Skin of body (tissue), 2 donors: ENCODE data around the gene BRD9. TPM values are rescaled to one million over a fixed set of nuclear protein-coding genes. Genes with fewer than 3 reads are reported as not detected.
"Not testable (repeated sequence)": the region's sequence is repeated elsewhere in the genome, so short reads cannot be mapped to it uniquely, and the experiment has no call there.

Experiments
- DNase-seq: peaks from one replicate; lab custom pipeline; 2025; lab: John Stamatoyannopoulos, UW
- total RNA-seq: library from RNA; depleted of rRNA; stranded (reverse); fragments of >200 nt; gene quantifications from one replicate; pipeline ENCODE4 v1.2.3, GENCODE V29; 2014

BRD9 gene
- total RNA-seq, 1 donor from 2014 or later = 33.9 TPM

DNA sequence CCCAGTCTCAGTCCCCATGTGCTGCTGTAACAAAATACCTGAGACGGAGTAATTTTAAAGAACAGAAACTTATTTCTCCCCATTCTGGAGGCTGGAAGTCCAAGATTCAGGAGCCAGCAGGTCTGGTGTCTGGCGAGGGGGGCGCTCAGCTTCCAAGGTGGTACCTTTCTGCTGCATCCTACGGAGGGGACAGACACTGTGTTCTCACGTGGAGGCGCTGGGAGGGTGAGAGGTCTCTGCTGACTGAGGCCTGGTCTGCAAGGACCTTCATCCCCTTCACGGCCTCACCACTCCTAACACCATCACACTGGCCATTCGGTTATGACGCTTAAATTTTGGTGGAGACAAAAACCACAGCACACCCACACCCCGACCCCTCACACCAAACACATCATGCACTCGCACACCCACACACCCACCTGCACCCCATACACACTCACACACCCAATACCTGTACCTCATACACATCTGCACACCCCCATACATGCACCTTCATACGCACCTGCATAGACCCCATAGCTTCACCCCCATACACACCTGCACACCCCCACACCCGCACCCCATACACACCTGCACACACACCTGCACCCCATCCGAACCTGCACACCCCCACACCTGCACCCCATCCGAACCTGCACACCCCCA lies 32.0 kb downstream of the BRD9 start:
- no peak for DNase-seq

DNA sequence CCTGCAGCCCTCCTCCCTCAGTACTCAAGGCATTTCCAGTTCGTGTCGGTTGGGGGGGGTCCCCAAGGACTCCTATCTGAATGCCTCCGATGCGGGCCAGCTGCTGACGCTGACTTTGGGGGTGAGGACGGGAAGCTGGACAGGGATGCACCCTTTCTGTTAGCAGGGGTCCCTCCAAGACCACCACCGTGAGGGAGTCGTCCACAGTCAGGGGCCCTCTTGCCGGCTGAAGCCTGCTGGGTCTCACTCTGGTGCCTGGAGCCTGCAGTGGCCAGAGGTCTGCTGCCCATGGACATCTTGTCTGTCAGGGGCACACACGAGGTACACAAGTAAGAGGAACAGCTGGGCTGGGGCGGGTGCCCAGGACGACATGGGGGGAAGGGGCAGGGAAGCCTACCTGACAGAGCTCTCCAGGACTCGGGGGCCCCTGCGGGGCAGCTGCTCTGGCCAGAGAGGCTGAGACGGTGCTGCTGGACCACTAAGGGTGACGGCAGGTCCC lies 32.8 kb downstream of the BRD9 start:
- DNase-seq = no peak

DNA sequence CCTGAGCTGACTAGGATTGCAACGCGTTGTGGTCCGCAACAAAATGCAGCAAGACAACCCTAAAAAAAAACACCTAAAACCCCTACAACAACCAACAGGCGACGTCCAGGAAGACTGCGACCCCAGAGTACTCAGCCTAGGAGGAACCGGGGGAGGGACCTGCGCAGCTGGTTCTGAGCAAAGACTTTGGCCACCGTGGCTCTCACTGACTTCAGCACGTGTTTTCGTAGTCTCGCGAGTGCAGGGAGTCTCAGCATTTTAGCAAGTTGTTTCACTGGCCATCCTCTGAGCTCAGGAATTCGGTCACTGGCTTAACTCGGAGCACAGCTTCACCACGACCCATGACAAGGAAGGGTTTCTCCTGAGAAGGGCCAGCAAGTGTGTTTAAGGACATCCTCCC lies 33.2 kb downstream of the BRD9 start:
- no peak for DNase-seq

- DNase-seq = no peak
These were observed 33.9 kb downstream of the BRD9 start for GRCh38 chr5:858726-859125.

GRCh38 chr5:856531-857425 lies 35.8 kb downstream of the BRD9 start:
- no peak for DNase-seq

GRCh38 chr5:855771-856530 lies 36.6 kb downstream of the BRD9 start:
- DNase-seq = no peak

GRCh38 chr5:854966-855743 lies 37.4 kb downstream of the BRD9 start:
- DNase-seq = no peak

- DNase-seq = no peak
These were observed 38.4 kb downstream of the BRD9 start for GRCh38 chr5:854217-854616.

DNA sequence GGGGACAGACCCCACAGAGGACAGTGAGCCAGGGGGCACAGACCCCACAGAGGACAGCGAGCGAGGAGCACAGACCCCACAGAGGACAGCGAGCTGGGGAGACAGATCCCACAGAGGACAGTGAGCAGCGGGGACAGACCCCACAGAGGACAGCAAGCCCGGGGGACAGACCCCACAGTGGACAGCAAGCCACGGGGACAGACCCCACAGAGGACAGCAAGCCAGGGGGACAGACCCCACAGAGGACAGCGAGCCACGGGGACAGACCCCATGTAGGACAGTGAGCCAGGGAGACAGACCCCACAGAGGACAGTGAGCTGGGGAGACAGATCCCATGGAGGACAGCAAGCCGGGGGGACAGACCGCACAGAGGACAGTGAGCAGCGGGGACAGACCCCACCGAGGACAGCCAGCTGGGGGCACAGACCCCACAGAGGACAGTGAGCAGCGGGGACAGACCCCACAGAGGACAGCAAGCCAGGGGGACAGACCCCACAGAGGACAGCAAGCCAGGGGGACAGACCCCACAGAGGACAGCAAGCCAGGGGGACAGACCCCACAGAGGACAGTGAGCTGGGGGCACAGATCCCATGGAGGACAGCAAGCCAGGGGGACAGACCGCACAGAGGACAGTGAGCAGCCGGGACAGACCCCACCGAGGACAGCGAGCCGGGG lies 39.0 kb downstream of the BRD9 start:
- not testable (repeated sequence) for DNase-seq

DNA sequence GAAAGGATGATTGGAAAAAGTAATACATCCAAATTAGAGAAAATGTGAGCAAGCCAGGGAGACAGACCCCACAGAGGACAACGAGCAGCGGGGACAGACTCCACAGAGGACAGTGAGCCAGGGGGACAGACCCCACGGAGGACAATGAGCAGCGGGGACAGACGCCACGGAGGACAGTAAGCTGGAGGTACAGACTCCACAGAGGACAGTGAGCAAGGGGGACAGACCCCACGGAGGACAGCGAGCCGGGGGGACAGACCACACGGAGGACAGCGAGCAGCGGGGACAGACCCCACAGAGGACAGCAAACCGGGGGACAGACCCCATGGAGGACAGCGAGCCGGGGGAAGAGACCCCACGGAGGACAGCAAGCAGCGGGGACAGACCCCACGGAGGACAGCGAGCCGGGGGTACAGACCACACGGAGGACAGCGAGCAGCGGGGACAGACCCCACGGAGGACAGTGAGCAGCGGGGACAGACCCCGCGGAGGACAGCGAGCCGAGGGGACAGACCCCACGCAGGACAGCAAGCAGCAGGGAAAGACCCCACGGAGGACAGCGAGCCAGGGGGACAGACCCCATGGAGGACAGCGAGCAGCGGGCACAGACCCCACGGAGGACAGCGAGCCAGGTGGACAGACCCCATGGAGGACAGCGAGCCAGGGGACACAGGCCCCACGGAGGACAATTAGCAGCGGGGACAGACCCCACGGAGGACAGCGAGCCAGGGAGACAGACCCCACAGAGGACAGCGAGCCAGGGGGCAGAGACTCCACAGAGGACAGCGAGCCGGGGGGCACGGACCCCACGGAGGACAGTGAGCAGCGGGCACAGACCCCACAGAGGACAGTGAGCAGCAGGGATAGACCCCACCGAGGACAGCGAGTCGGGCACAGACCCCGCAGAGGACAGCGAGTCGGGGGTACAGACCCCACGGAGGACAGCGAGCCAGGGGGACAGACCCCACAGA lies 39.9 kb downstream of the BRD9 start:
- DNase-seq = no peak

- no peak for DNase-seq
These were observed 40.6 kb downstream of the BRD9 start for GRCh38 chr5:852018-852417.

DNA sequence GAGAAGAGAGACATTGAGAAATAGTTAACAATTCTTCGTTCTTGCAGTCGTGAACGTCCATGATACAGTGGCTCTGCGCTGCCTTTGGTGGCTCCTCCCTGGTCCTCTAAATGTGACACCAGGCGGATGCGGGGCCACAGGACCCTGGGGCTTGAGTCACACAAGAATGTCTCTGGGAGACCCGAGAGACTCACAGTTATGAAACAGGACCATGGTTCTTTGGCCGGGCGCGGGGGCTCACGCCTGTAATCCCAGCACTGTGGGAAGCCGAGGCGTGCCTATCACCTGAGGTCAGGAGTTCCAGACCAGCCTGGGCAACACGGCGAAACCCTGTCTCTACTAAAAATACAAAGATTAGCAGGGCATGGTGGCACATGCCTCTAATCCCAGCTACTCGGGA lies 41.0 kb downstream of the BRD9 start:
- DNase-seq = no peak

DNA sequence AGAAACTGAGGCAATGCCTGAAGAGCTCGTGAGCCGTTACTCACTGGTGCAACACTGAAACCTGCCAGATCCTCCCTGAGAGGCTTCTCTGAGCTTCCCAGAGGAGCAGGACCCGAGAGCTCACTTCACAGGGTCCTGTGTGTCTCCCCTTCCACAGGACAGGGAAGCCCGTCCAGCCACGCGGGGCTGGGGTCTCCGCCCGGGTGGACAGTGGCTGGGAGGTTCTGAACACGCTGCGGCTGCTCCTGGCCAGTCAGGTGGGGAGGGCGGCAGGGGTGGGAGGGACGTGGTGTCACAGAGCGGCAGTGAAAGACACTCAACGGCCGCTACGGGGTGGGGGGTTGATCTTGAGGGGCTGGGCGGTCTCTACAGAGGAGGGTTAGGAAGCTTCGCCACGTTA lies 41.5 kb downstream of the BRD9 start:
- DNase-seq = no peak

DNA sequence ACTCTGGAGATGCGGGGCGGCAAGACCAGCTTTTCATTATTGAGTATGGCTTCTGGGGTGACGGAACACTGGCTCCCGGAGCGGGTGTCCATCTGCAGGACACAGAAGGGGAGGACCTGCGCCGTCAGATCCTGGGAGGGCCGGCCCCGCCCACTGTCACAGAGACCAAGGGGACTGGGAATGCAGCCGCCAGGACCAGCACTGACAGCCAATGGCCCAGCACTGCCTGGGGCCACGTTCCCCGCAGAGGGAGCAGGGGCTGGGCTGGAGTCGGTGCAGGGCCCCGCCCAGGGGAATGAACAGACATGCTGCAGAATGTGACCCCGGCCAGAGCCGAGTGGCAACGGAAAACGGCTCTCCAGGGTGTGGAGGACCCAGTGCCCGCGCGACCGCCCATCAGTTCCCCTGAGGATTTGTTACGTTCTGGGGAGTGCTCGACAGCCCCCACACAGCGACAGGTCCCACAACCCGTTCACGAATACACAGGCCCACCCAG lies 42.0 kb downstream of the BRD9 start, which contains the start of gene ZDHHC11:
Gene ZDHHC11 (minus strand): TSS at position 476 of the 496 bp plus-strand sequence. CDS start 384 bp downstream, at position 92.
- no peak for DNase-seq

DNA sequence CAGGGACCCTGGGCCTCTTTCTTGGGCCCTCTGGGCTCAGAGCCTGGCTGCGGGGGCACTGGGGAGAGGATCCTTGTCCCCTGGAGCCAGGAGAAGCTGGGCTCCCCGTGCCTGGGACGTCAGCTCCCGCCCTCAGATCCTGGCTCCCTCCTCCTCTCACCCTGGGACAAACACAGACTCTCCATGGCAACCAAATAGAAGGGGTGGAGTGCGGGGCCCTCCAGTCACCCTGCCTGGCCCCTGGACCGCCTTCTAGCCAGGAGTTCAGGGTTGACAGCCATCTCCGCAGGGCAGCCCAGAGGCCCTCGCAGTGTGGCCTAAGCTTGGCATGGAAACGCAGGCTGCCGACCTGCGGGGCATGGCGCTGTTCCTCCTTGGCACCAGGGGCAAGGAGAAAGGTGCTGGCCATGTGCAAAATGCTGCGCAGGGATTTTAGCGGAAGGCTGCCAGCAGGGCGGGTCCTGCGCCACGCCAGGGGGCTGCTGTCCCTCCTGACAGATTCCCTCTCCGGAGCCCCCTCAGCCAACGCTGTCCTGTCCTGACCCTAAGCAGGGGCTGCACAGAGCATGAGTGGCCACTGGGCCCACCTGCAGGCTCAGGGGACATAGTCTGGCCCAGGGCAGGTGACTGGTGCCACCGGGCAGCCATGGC lies 42.8 kb downstream of the BRD9 start:
- peak; percentile 33 for DNase-seq

DNA sequence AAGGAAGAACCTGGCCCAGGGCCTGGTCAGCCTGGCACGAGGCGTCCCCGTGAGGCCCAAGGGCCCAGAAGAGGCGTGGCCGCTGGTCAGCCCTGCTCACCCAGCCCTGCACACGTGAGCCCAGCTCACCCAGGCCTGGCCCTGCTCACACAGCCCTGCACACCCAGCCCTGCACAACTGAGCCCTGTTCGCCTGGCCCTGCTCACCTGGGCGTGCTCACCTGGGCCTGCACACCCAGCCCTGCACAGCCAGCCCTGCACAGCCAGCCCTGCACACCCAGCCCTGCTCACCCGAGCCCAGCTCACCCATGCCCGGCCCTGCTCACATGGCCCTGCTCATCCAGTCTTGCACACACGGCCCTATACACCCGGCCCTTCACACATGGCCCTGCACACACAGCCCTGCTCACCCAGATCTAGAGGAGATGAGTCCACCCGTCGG lies 43.9 kb downstream of the BRD9 start:
- no peak for DNase-seq

DNA sequence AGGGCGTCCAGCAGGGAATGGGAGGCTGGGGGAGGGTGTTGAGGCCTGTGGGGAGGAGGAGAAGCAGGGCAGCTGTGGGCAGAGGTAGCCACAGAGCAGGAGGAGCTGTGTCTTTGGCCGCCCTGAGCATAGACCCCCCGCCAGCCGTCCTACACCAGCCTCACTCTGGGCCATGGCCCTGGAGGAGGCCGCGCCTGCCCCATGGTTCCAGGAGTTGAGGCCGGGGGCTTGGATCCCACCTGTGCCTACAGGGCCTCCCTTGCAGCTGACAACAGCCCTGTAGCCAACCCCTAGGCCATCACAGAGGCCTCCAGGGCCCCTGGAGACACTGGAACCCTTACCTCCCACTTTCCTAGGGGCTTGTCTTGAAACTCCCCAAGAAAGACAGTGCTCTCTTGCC lies 44.9 kb downstream of the BRD9 start:
- not testable (repeated sequence) for DNase-seq

- not testable (repeated sequence) for DNase-seq
These were observed 45.4 kb downstream of the BRD9 start for GRCh38 chr5:847212-847611.
